Activated CD4-positive, alpha-beta T cell treated with anti-CD3 and anti-CD28 coated beads, Interleukin-2, amount 50 U/mL, for 4 hours (primary cell): Measurements from ENCODE around the gene OR6K6.

Source experiments
- DNase-seq, 2 experiments: peaks; one replicate each; pipeline ENCODE4 v3.0.0-alpha.2; 2020

The OR6K6 gene

DNA sequence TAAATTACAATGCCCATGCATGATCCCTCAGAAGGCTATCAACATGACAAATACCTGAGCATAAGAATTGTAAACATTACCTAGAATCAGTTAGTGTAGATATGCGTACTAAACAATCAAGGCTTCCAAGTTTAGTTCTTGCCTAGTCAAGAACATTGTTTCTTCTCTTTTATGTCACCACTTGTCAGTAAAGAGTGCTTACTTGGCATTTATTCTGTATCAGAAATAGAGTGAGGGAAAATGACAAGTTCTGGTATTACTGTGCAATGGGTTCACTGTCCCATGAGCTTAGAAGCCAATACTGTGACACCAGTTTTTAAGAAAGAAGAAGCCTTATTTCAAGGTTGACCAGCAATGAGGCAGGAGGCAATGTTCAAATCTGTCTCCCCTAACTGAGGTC is 49.2 kb downstream of the OR6K6 start:
- DNase-seq, result no peak
